Esophagus squamous epithelium (tissue), 5 donors: ENCODE measurements around the gene EGLN1. TPM values are rescaled to one million over a fixed set of nuclear protein-coding genes. Genes with fewer than 3 reads are reported as not detected.
"Not testable (repeated sequence)": the region's sequence is repeated elsewhere in the genome, so short reads cannot be mapped to it uniquely, and the experiment has no call there.

Experiments
- DNase-seq: peaks from one replicate; lab custom pipeline; 2025; lab: John Stamatoyannopoulos, UW
- H3K27ac ChIP-seq, 4 donors: fragments of 200-600 bp; sonication (generic); one replicate each; pipeline ENCODE4 v1.5.1; 2016 to 2019; ENCODE audit warnings: mild to moderate bottlenecking in 1 of 4
- H3K27me3 ChIP-seq, 4 donors: fragments of 200-600 bp; sonication (generic); 1 replicate in 3 of 4; 2 replicates in 1 of 4; pipeline versions ENCODE4 v1.5.1 to v1.6.0; 2017 to 2021; ENCODE audit warnings: antibody characterized with exemption in 1 of 4
- H3K36me3 ChIP-seq, 3 donors: fragments of 200-600 bp; sonication (generic); one replicate each; pipeline ENCODE4 v1.5.1; 2016 to 2019
- H3K4me1 ChIP-seq, 3 donors: fragments of 200-600 bp; sonication (generic); one replicate each; pipeline ENCODE4 v1.5.1; 2017 to 2019
- H3K4me3 ChIP-seq, 4 donors: fragments of 200-600 bp; sonication (generic); 1 replicate in 3 of 4; 2 replicates in 1 of 4; pipeline ENCODE4 v1.5.1; 2016 to 2019; ENCODE audit warnings: mild to moderate bottlenecking in 2 of 4, moderate library complexity in 1 of 4
- H3K9me3 ChIP-seq, 3 donors: fragments of 200-600 bp; sonication (generic); one replicate each; pipeline ENCODE4 v1.5.1; 2016 to 2019
- CTCF ChIP-seq, 6 experiments: fragments of 450-650 bp in 4 of 6; fragments of 200-600 bp in 2 of 6; sonication (generic) in 2 of 6; IDR thresholded peaks; one replicate each; pipeline ENCODE4 v1.5.1; 2016 to 2019; ENCODE audit warnings: antibody characterized with exemption in 6 of 6, mild to moderate bottlenecking in 4 of 6, moderate library complexity in 4 of 6
- POLR2A ChIP-seq, 4 donors: fragments of 450-650 bp; IDR thresholded peaks; one replicate each; pipeline ENCODE4 v1.6.1; 2017; ENCODE audit warnings: antibody characterized with exemption in 4 of 4, mild to moderate bottlenecking in 4 of 4, moderate library complexity in 3 of 4
- WGBS, 2 donors: methylation state at CpG; one replicate each; pipeline ENCODE4 v1.1.5; 2018; 5-methylcytosine and 5-hydroxymethylcytosine counted together
- intact Hi-C: fragments of 100-400 bp; cut with DNase I; formaldehyde crosslinking; loops from one replicate; pipeline ENCODE4 v1.15.0; 2022
- total RNA-seq, 4 donors: library from RNA; depleted of rRNA; stranded (reverse); fragments of >200 nt; gene quantifications; one replicate each; pipeline ENCODE4 v1.1.0, GENCODE V29; 2016
- donor health status: DM: yes; HTN: yes; CAD: no.

Gene EGLN1
- total RNA-seq, 4 donors from 2014 or later, result 21.8 to 36.0 (median 28.7) TPM

- intact Hi-C loops, result no loop called here
- no peak for DNase-seq
- H3K9me3 ChIP-seq, result no peaks in the 10 kb centered on the region
- no peaks in the 10 kb centered on the region for H3K4me1 ChIP-seq
- H3K4me3 ChIP-seq, result no peak overlapping the region
- TF ChIP-seq POLR2A (IDR thresholded peaks at IDR 0.05) (no peak), CTCF (IDR thresholded peaks at IDR 0.05) (no peak)
- peaks cover 0 to 4% (median 0%) of the 10 kb centered on the region in 4 donors for H3K27me3 ChIP-seq
- no peaks in the 10 kb centered on the region for H3K36me3 ChIP-seq
- no peak overlapping the region for H3K27ac ChIP-seq
These were observed 20.6 kb upstream of the EGLN1 start for GRCh38 chr1:231442735-231443134.

- Histone ChIP-seq H3K27ac (no peak overlapping the region), H3K4me1 (no peaks in the 10 kb centered on the region), H3K4me3 (no peak overlapping the region), H3K9me3 (no peaks in the 10 kb centered on the region), H3K27me3 (peaks cover 0 to 6% (median 0%) of the 10 kb centered on the region in 4 donors), H3K36me3 (no peaks in the 10 kb centered on the region)
- 83 to 90% methylated on average over 2 of the region's 2 CpGs for WGBS, 2 donors
- intact Hi-C loops, result no loop called here
- TF ChIP-seq CTCF (IDR thresholded peaks at IDR 0.05), result no peak
- no peak for TF ChIP-seq POLR2A (IDR thresholded peaks at IDR 0.05)
- no peak for DNase-seq
These were observed 10.9 kb upstream of the EGLN1 start for GRCh38 chr1:231432996-231433395.

- Histone ChIP-seq H3K36me3 (no peaks in the 10 kb centered on the region), H3K27me3 (peaks cover 0 to 6% (median 0%) of the 10 kb centered on the region in 4 donors), H3K9me3 (no peaks in the 10 kb centered on the region), H3K4me1 (no peaks in the 10 kb centered on the region), H3K4me3 (no peak overlapping the region), H3K27ac (no peak overlapping the region)
- intact Hi-C loops, result no loop called here
- TF ChIP-seq POLR2A (IDR thresholded peaks at IDR 0.05) (no peak), CTCF (IDR thresholded peaks at IDR 0.05) (no peak)
- DNase-seq, result no peak
- 84 to 89% methylated on average over 6 of the region's 6 CpGs for WGBS, 2 donors
These were observed 9.8 kb upstream of the EGLN1 start for GRCh38 chr1:231431665-231432415.

- H3K4me1 ChIP-seq, DNase-seq, H3K27me3 ChIP-seq, H3K27ac ChIP-seq, H3K4me3 ChIP-seq, H3K36me3 ChIP-seq, intact Hi-C loops, H3K9me3 ChIP-seq: not testable (repeated sequence)
- WGBS, 2 donors, result 95 to 98% methylated on average over 5 to 22 of the region's 31 CpGs
These were observed 8.7 kb upstream of the EGLN1 start for GRCh38 chr1:231430678-231431352.

- H3K27ac ChIP-seq, result no peak overlapping the region
- intact Hi-C loops, result loop anchor here (10.0 kb wide), 1 partner anchor 96 kb away; the partner anchor contains the start of gene TSNAX
- no peaks in the 10 kb centered on the region for H3K9me3 ChIP-seq
- TF ChIP-seq CTCF (IDR thresholded peaks at IDR 0.05) (no peak), POLR2A (IDR thresholded peaks at IDR 0.05) (no peak)
- peaks cover 0 to 6% (median under 1%) of the 10 kb centered on the region in 3 donors for H3K4me1 ChIP-seq
- no peaks in the 10 kb centered on the region for H3K27me3 ChIP-seq
- no peak for DNase-seq
- no peak overlapping the region for H3K4me3 ChIP-seq
- 62 to 76% methylated on average over 3 of the region's 3 CpGs for WGBS, 2 donors
- no peaks in the 10 kb centered on the region for H3K36me3 ChIP-seq
These were observed 6.3 kb upstream of the EGLN1 start for GRCh38 chr1:231428377-231428776.
